GM18519 (cell line): ENCODE data around the gene LCE2D.
"Not testable (repeated sequence)": the region's sequence is repeated elsewhere in the genome, so short reads cannot be mapped to it uniquely, and the experiment has no call there.

Experiments
- ATAC-seq: cut with Tn5 transposase; IDR thresholded peaks from one replicate; pipeline ENCODE4 v1.9.1; 2021; ENCODE audit warnings: mild to moderate bottlenecking, moderate library complexity; ENCODE audit not compliant: unreplicated experiment, low FRiP score

Gene LCE2D

GRCh38 chr1:152685823-152686222 is 22.6 kb downstream of the LCE2D start, which contains the start of gene LCE2B:
TSS of gene LCE2B (plus strand) at chr1:152686123. CDS start at chr1:152686844, 721 bp downstream.
- not testable (repeated sequence) for ATAC-seq

DNA sequence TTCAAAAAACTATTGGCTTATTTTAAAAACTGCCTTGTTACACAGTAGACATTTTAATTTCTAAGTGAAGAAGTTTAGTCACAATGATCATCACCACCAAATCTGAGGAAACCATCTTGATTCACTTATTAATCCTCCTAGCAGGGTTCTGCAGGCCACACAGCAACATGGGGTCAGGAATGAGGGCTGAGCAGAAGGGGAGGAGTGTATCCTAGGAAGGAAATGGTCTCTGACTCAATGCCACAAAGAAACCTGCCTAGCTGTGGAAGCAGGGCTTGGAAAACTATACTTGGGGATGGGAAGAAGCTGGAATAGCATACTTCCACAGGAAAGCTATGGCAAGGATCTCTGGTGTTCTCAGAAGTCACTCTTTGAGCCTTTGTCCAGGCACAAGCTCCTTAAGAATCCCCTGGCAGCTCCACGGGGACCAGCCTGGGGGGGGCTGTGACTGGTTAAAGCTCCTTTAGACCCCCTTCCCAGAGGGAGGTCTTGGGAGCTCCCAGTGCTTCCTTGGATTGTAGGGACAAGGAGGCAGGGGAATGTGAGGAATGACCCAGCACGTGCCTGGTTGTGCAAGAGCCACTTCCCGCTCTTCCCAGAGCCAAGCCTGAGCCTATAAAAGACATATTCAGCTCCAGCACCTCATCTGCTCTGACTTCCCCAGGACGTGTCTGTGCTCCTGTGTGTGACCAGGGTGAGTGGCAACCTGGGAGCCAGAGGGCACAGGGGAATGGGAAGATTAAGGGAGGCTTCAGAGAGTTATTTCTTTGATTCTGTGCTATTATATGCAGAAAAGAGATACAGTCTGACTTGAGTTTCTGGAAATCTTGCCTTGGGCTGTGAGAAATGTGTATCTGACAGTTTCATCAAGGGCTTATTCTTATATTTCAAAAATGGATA is 34.8 kb downstream of the LCE2D start, which contains the start of gene LCE2A:
LCE2A (plus strand) TSS at position 645 of the 900 bp plus-strand sequence. CDS start 557 bp downstream, outside the sequence.
- ATAC-seq, result no peak

- no peak for ATAC-seq
Measured at GRCh38 chr1:152699746-152700145, 36.6 kb downstream of the LCE2D start.

GRCh38 chr1:152707860-152708259 is 44.7 kb downstream of the LCE2D start, which contains the start of gene LCE4A:
TSS of gene LCE4A (plus strand) at chr1:152708160. CDS start at chr1:152709076, 916 bp downstream.
- ATAC-seq, result no peak
